Measurements from ENCODE around the gene DCAF12.

DCAF12 gene

DNA sequence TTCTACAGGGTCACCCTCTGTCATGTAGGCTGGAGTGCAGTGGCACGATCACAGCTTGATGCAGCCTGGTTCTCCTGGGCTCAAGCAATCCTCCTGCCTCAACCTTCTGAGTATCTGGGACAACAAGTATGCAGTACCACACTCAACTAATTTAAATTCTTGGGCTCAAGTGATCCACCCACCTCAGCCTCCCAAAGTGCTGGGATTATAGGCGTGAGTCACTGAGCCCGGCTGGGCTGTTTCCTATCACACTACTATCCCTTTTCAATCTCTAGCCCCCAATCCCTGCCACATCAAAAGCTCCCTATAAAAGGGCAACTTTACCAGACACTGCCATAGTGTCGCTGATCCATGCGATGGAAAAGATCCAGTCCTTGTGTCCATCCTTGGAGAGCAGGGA is 20.4 kb downstream of the DCAF12 start:
- H3K4me3 ChIP-seq (ENCODE audit: low read depth, low read length) = no peak overlapping the region
- TF ChIP-seq, protein P1, sequence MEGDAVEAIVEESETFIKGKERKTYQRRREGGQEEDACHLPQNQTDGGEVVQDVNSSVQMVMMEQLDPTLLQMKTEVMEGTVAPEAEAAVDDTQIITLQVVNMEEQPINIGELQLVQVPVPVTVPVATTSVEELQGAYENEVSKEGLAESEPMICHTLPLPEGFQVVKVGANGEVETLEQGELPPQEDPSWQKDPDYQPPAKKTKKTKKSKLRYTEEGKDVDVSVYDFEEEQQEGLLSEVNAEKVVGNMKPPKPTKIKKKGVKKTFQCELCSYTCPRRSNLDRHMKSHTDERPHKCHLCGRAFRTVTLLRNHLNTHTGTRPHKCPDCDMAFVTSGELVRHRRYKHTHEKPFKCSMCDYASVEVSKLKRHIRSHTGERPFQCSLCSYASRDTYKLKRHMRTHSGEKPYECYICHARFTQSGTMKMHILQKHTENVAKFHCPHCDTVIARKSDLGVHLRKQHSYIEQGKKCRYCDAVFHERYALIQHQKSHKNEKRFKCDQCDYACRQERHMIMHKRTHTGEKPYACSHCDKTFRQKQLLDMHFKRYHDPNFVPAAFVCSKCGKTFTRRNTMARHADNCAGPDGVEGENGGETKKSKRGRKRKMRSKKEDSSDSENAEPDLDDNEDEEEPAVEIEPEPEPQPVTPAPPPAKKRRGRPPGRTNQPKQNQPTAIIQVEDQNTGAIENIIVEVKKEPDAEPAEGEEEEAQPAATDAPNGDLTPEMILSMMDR (IDR thresholded peaks at IDR 0.05; ENCODE audit: control insufficient read depth, extremely low read depth, insufficient read depth) = no peak
- no peak for DNase-seq (ENCODE audit: low read depth)

- DNase-seq (ENCODE audit: low read depth) = no peak
- TF ChIP-seq, protein P1 (IDR thresholded peaks at IDR 0.05; ENCODE audit: control insufficient read depth, extremely low read depth, insufficient read depth) = no peak
- H3K4me3 ChIP-seq (ENCODE audit: low read depth, low read length) = no peak overlapping the region
These were observed 23.7 kb downstream of the DCAF12 start for GRCh38 chr9:34102796-34103195.

DNA sequence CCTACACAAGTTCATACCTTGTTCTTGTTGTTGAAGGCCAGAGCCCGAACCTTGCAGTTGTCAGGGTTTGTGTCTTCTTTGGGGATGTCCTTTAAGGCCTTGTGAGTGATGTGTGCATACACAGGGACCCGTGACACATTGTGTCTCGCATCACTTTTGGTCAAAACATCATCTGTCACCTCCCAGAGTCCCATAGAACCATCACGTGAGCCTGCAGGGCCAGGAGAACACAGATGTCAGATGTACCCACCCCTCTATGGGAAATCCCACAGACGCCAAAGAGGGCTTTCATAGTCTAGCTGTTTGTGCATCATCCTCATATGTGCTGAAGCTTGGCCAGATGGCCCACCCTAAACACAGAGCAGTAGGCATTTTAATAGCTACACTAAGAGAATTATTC is 28.2 kb downstream of the DCAF12 start:
- TF ChIP-seq, protein P1 (IDR thresholded peaks at IDR 0.05; ENCODE audit: control insufficient read depth, extremely low read depth, insufficient read depth) = no peak
- no peak for DNase-seq (ENCODE audit: low read depth)
- no peak overlapping the region for H3K4me3 ChIP-seq (ENCODE audit: low read depth, low read length)

GRCh38 chr9:34097865-34098264 is 28.6 kb downstream of the DCAF12 start:
- H3K4me3 ChIP-seq (ENCODE audit: low read depth, low read length) = no peak overlapping the region
- TF ChIP-seq, protein P1 (IDR thresholded peaks at IDR 0.05; ENCODE audit: control insufficient read depth, extremely low read depth, insufficient read depth) = no peak
- no peak for DNase-seq (ENCODE audit: low read depth)

GRCh38 chr9:34096751-34097150 is 29.7 kb downstream of the DCAF12 start:
- H3K4me3 ChIP-seq (ENCODE audit: low read depth, low read length) = no peak overlapping the region
- DNase-seq (ENCODE audit: low read depth) = no peak

GRCh38 chr9:34093578-34093977 is 32.9 kb downstream of the DCAF12 start:
- no peak overlapping the region for H3K4me3 ChIP-seq (ENCODE audit: low read depth, low read length)
- DNase-seq (ENCODE audit: low read depth) = no peak
- TF ChIP-seq, protein P1 (IDR thresholded peaks at IDR 0.05; ENCODE audit: control insufficient read depth, extremely low read depth, insufficient read depth) = no peak

More at GRCh38 chr9:34096751-34097150, 29.7 kb downstream of the DCAF12 start:
- TF ChIP-seq, protein P1 (IDR thresholded peaks at IDR 0.05; ENCODE audit: control insufficient read depth, extremely low read depth, insufficient read depth) = no peak

DNA sequence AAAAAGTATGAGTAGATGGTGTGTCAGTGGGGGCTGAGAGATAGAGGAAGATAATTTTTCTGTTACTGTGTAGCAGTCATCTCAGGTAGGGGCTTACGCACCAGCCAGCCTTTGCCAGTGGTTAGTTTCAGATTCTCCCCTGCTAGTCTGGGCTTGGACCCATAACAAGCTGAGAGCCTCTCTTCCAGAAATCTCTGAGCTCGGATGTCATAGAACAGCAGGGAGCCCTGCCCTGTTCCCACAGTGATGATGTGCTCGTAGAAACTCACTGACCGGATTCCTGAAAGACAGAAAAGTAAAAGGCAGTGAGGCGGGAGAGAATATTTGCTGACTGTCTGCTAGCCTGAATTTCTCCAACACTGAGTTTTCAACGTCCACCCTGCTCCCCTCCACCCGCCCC is 37.2 kb downstream of the DCAF12 start:
- H3K4me3 ChIP-seq (ENCODE audit: low read depth, low read length) = no peak overlapping the region
- TF ChIP-seq, protein P1 (IDR thresholded peaks at IDR 0.05; ENCODE audit: control insufficient read depth, extremely low read depth, insufficient read depth) = no peak
- DNase-seq (ENCODE audit: low read depth) = no peak
